GM06990 (cell line): Measurements from ENCODE around the gene HIRIP3.

Source experiments
- DNase-seq: peaks from one replicate; pipeline ENCODE4 v3.0.0-alpha.2; 2011; ENCODE audit not compliant: insufficient read length; ENCODE audit errors: extremely low read depth
- H3K27me3 ChIP-seq: replicated peaks from 2 replicates; pipeline ENCODE4 v1.6.0; 2011; ENCODE audit warnings: low read length; ENCODE audit not compliant: control insufficient read depth, insufficient read depth
- H3K36me3 ChIP-seq: 2 replicates; pipeline ENCODE4 v1.5.1; 2011; ENCODE audit warnings: low read length; ENCODE audit not compliant: control insufficient read depth, insufficient read depth
- H3K4me3 ChIP-seq: replicated peaks from 2 replicates; pipeline ENCODE4 v1.5.1; 2011; ENCODE audit warnings: low read depth, mild to moderate bottlenecking, control low read depth, low read length
- TF ChIP-seq, protein P1 (sequence below): IDR thresholded peaks from 2 replicates; pipeline ENCODE4 v1.5.1; 2011; ENCODE audit warnings: low read length, control low read depth, mild to moderate bottlenecking, inconsistent platforms; ENCODE audit not compliant: insufficient read depth, poor library complexity, severe bottlenecking

HIRIP3 gene

DNA sequence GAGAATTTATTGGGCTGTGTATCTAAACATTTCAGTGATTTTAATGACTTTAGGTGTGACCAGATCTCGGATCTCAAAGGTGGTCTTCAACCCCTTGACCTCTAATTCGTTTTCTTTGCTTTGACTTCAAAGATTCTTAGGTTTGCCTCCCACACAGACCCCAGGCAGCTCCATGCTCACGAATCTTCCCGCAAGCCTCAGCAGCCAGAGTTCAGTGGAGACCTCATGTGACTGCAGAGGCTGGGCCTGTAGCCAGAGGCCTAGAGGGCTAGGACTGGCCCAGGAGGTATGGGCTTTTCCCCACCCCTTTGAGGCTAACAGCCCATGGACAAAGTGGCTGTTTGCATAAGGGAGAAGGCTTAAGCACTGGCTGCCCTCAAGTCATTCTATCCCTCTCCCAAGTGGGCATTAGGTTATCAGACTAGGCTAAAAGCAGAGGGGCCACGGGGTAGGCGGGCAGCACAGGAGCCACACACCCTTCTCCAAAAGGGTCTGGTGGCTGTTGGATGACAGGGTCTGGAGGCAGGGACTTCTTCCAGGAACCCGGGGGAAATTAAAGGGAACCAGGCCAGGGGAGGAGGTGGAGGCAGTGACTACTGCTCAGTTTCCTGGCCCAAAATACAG is 3.0 kb downstream of the HIRIP3 start:
- no peak overlapping the region for H3K4me3 ChIP-seq
- DNase-seq, result no peak
- peaks cover 21% of the 10 kb centered on the region for H3K36me3 ChIP-seq
- H3K27me3 ChIP-seq, result no peaks in the 10 kb centered on the region
- TF ChIP-seq, protein P1, sequence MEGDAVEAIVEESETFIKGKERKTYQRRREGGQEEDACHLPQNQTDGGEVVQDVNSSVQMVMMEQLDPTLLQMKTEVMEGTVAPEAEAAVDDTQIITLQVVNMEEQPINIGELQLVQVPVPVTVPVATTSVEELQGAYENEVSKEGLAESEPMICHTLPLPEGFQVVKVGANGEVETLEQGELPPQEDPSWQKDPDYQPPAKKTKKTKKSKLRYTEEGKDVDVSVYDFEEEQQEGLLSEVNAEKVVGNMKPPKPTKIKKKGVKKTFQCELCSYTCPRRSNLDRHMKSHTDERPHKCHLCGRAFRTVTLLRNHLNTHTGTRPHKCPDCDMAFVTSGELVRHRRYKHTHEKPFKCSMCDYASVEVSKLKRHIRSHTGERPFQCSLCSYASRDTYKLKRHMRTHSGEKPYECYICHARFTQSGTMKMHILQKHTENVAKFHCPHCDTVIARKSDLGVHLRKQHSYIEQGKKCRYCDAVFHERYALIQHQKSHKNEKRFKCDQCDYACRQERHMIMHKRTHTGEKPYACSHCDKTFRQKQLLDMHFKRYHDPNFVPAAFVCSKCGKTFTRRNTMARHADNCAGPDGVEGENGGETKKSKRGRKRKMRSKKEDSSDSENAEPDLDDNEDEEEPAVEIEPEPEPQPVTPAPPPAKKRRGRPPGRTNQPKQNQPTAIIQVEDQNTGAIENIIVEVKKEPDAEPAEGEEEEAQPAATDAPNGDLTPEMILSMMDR, result no peak

DNA sequence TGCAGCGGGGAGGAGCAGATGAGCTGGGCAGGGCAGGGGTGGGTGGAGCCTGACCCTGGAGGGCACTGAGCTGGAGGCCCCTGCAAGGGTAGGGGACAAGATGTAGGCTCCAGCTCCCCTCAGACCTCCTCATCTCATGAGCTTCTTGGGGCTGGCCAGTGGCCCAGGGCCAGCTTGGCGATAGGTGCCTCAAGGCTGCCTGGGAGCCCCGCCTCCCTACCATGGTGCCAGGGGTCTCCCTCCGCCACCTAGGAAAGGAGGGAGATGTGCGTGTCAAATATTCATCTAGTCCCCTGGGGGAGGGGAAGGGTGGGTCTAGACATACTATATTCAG is 3.9 kb downstream of the HIRIP3 start:
- Histone ChIP-seq H3K27me3 (no peaks in the 10 kb centered on the region), H3K36me3 (peaks cover 26% of the 10 kb centered on the region), H3K4me3 (no peak overlapping the region)
- no peak for DNase-seq
- TF ChIP-seq, protein P1, result no peak

DNA sequence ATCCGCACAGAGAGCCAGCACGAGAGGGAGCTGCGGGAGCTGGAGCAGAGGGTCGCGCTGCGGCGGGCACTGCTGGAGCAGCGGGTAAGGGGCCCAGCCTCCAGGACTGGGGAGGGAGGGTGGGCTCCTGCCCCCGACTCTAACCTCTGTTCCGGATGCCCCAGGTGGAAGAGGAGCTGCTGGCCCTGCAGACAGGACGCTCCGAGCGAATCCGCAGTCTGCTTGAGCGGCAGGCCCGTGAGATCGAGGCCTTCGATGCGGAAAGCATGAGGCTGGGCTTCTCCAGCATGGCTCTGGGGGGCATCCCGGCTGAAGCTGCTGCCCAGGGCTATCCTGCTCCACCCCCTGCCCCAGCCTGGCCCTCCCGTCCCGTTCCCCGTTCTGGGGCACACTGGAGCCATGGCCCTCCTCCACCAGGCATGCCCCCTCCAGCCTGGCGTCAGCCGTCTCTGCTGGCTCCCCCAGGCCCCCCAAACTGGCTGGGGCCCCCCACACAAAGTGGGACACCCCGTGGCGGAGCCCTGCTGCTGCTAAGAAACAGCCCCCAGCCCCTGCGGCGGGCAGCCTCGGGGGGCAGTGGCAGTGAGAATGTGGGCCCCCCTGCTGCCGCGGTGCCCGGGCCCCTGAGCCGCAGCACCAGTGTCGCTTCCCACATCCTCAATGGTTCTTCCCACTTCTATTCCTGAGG is 4.4 kb downstream of the HIRIP3 start:
- Histone ChIP-seq H3K4me3 (no peak overlapping the region), H3K36me3 (peaks cover 31% of the 10 kb centered on the region), H3K27me3 (no peaks in the 10 kb centered on the region)
- DNase-seq, result no peak
- TF ChIP-seq, protein P1, result no peak

DNA sequence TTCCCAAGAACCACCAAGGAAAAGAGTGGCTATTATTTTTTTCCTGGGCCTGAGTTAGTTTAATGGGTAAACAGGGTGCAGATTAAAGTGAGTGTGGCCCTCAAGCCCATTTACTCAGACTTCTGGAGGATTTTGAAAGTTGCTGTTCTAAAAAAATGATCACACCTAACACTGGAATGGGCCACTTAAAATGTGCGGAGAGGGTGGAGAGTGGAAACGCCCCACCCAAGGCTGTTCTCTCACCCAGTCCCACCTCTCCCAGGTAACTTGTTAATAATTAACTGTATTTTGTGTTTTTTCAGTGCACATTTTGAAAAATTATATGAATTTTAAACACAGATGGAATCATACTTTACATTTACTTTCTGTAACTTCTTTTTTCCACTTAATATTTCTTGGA is 5.4 kb downstream of the HIRIP3 start:
- TF ChIP-seq, protein P1, result no peak
- H3K27me3 ChIP-seq, result no peaks in the 10 kb centered on the region
- no peak overlapping the region for H3K4me3 ChIP-seq
- no peak for DNase-seq
- H3K36me3 ChIP-seq, result peaks cover 40% of the 10 kb centered on the region

DNA sequence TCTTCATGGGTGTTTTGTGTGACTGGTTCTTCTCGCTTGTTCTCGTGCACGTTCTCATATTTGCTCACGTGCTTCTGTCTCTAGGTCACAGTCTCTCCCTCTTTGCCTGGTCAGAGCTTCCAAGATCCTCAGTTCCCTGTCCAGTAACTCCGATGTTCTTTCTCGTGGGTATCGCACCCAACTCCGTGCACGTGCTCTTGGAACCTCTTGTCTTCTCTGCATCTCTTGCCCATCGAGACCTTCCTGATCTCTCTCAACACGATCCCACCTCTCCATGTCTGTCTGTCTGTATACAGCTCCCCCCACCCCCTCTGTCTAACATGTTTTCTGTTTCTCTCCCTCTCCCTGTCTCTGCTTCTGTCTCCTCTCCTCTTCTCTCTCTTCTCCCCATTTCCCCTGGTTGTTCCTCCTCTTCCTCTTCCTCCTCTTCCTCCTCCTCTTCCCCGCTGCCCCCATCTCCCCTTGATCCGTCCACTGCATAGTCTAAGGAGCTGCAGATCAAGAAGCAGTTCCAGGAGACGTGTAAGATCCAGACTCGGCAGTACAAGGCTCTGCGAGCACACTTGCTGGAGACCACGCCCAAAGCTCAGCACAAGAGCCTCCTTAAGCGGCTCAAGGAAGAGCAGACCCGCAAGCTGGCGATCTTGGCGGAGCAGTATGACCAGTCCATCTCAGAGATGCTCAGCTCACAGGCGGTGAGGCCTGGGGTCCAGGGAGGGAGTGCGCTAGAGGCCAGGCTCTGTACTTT is 6.1 kb downstream of the HIRIP3 start:
- no peak for DNase-seq
- Histone ChIP-seq H3K36me3 (peaks cover 43% of the 10 kb centered on the region), H3K27me3 (no peaks in the 10 kb centered on the region), H3K4me3 (no peak overlapping the region)
- TF ChIP-seq, protein P1, result no peak
